ENCODE measurements around the gene DPP7. TPM values are rescaled to one million over a fixed set of nuclear protein-coding genes. Genes with fewer than 3 reads are reported as not detected.
A peak's percentile ranks its signal among the peaks of the same experiment; 100 is the strongest.

DPP7 gene
- total RNA-seq, 4 donors from 2014 or later: 123 to 144 (median 138) TPM

- 73% methylated on average over 4 of the region's 4 CpGs for WGBS, 2 donors
- no peak for DNase-seq (ENCODE audit: low spot score in 2 of 2)
- TF ChIP-seq POLR2A (IDR thresholded peaks at IDR 0.05): no peak
- TF ChIP-seq CTCF (IDR thresholded peaks at IDR 0.05): no peak
- H3K4me3 ChIP-seq (ENCODE audit: low read depth, poor library complexity, severe bottlenecking): no peak overlapping the region
- intact Hi-C loops (cut with DNase I; ENCODE audit: low total_unique reads): no loop called here
These were observed 19.7 kb upstream of the DPP7 start for GRCh38 chr9:137134191-137134590.

GRCh38 chr9:137130176-137130755 is 15.7 kb upstream of the DPP7 start:
- 12 to 18% methylated on average over 18 to 37 of the region's 58 CpGs for WGBS, 2 donors
- DNase-seq (ENCODE audit: low spot score in 2 of 2): no peak
- H3K4me3 ChIP-seq (ENCODE audit: low read depth, poor library complexity, severe bottlenecking): peak overlapping the region; percentile 55
- no peak for TF ChIP-seq POLR2A (IDR thresholded peaks at IDR 0.05)
- TF ChIP-seq CTCF (IDR thresholded peaks at IDR 0.05): no peak
- intact Hi-C loops (cut with DNase I; ENCODE audit: low total_unique reads): no loop called here

- TF ChIP-seq CTCF (IDR thresholded peaks at IDR 0.05): no peak
- peak overlapping the region; percentile 55 for H3K4me3 ChIP-seq (ENCODE audit: low read depth, poor library complexity, severe bottlenecking)
- intact Hi-C loops (cut with DNase I; ENCODE audit: low total_unique reads): no loop called here
- WGBS, 2 donors: 1 to 3% methylated on average over 22 to 52 of the region's 86 CpGs
- DNase-seq (ENCODE audit: low spot score in 2 of 2): peak; percentile 65 to 92
These were observed 15.1 kb upstream of the DPP7 start for GRCh38 chr9:137129456-137130175.

- peak overlapping the region; percentile 55 for H3K4me3 ChIP-seq (ENCODE audit: low read depth, poor library complexity, severe bottlenecking)
- WGBS, 2 donors: 27 to 35% methylated on average over 22 to 27 of the region's 37 CpGs
- DNase-seq (ENCODE audit: low spot score in 2 of 2): no peak
- TF ChIP-seq POLR2A (IDR thresholded peaks at IDR 0.05) (no peak), CTCF (IDR thresholded peaks at IDR 0.05) (no peak)
- intact Hi-C loops (cut with DNase I; ENCODE audit: low total_unique reads): no loop called here
These were observed 14.4 kb upstream of the DPP7 start for GRCh38 chr9:137128862-137129455.

GRCh38 chr9:137128158-137128861 is 13.8 kb upstream of the DPP7 start:
- no peak for TF ChIP-seq CTCF (IDR thresholded peaks at IDR 0.05)
- TF ChIP-seq POLR2A (IDR thresholded peaks at IDR 0.05): no peak
- DNase-seq (ENCODE audit: low spot score in 2 of 2): no peak
- H3K4me3 ChIP-seq (ENCODE audit: low read depth, poor library complexity, severe bottlenecking): no peak overlapping the region
- intact Hi-C loops (cut with DNase I; ENCODE audit: low total_unique reads): no loop called here
- 61 to 62% methylated on average over 19 of the region's 19 CpGs for WGBS, 2 donors

Data from lower leg skin (tissue), 4 donors.